ENCODE measurements around the gene GTF3C6. TPM values are rescaled to one million over a fixed set of nuclear protein-coding genes. Genes with fewer than 3 reads are reported as not detected.
"Not testable (repeated sequence)": the region's sequence is repeated elsewhere in the genome, so short reads cannot be mapped to it uniquely, and the experiment has no call there.

GTF3C6 gene
- total RNA-seq, 2 experiments from 2014 or later, result 87.5 to 89.9 TPM

GRCh38 chr6:110953633-110954303, 4.7 kb upstream of the GTF3C6 start:
- Mint-ChIP-seq H3K4me3 (no peak overlapping the region), H3K9me3 (no peaks in the 10 kb centered on the region), H3K4me1 (ENCODE audit: low read depth) (peaks cover 6% of the 10 kb centered on the region), H3K27me3 (no peaks in the 10 kb centered on the region), H3K36me3 (ENCODE audit: low read depth) (peaks cover 2% of the 10 kb centered on the region), H3K27ac (no peak overlapping the region)
- no peak for DNase-seq
- no peak for TF ChIP-seq CTCF (IDR thresholded peaks at IDR 0.05)
- POLR2A ChIA-PET, result interaction anchor here (0.8 kb wide), 1 partner anchor 292 kb away, joined by 3 read pairs; no protein-coding TSS in a partner anchor
- CTCF ChIA-PET, result interaction anchor here (0.7 to 1.0 kb wide), 2 partner anchors 204 to 272 kb away, joined by 3 read pairs; no protein-coding TSS in a partner anchor
- intact Hi-C loops (cut with micrococcal nuclease), result no loop called here
- ATAC-seq, result no peak

- no peak for TF ChIP-seq CTCF (IDR thresholded peaks at IDR 0.05)
- POLR2A ChIA-PET, result interaction anchor here (0.8 to 1.7 kb wide), 3 partner anchors 15 to 86 kb away, joined by 3 to 15 read pairs (median 6); partner anchors contain the start of genes AMD1 and RPF2
- H3K36me3 Mint-ChIP-seq (ENCODE audit: low read depth), result peaks cover 32% of the 10 kb centered on the region
- CTCF ChIA-PET, result interaction anchor here (0.9 kb wide), 1 partner anchor 278 kb away, joined by 3 read pairs; no protein-coding TSS in a partner anchor
- H3K4me3 Mint-ChIP-seq, result peak overlapping the region; percentile 93
- DNase-seq (no peak), ATAC-seq (no peak)
- H3K27me3 Mint-ChIP-seq, result no peaks in the 10 kb centered on the region
- intact Hi-C loops (cut with micrococcal nuclease), result no loop called here
- peak overlapping the region; percentile 43 for H3K27ac Mint-ChIP-seq
- H3K4me1 Mint-ChIP-seq (ENCODE audit: low read depth), result peaks cover 15% of the 10 kb centered on the region
- no peaks in the 10 kb centered on the region for H3K9me3 Mint-ChIP-seq
Measured at GRCh38 chr6:110960014-110960390, 1.5 kb downstream of the GTF3C6 start.

- CTCF ChIA-PET, result not testable (repeated sequence)
Measured at GRCh38 chr6:110962636-110963035, 4.1 kb downstream of the GTF3C6 start.

GRCh38 chr6:110965629-110966229, 7.2 kb downstream of the GTF3C6 start:
- Mint-ChIP-seq H3K4me1 (ENCODE audit: low read depth) (peaks cover 3% of the 10 kb centered on the region), H3K36me3 (ENCODE audit: low read depth) (peaks cover 52% of the 10 kb centered on the region), H3K27me3 (no peaks in the 10 kb centered on the region), H3K27ac (no peak overlapping the region), H3K9me3 (no peaks in the 10 kb centered on the region), H3K4me3 (no peak overlapping the region)
- intact Hi-C loops (cut with micrococcal nuclease), result no loop called here
- ATAC-seq (no peak), DNase-seq (no peak)
- ChIA-PET POLR2A (interaction anchor here (0.9 kb wide), 1 partner anchor 14 kb away, joined by 3 read pairs; no protein-coding TSS in a partner anchor), CTCF (interaction anchor here (1.5 kb wide), 1 partner anchor 283 kb away, joined by 6 read pairs; no protein-coding TSS in a partner anchor)
- no peak for TF ChIP-seq CTCF (IDR thresholded peaks at IDR 0.05)

More at GRCh38 chr6:110962636-110963035, 4.1 kb downstream of the GTF3C6 start:
- H3K27me3 Mint-ChIP-seq; intact Hi-C loops (cut with micrococcal nuclease); H3K27ac Mint-ChIP-seq; H3K9me3 Mint-ChIP-seq; H3K4me3 Mint-ChIP-seq; DNase-seq; POLR2A ChIA-PET; ATAC-seq: not testable (repeated sequence)
- H3K4me1 Mint-ChIP-seq (ENCODE audit: low read depth), result peaks cover 13% of the 10 kb centered on the region
- H3K36me3 Mint-ChIP-seq (ENCODE audit: low read depth), result peaks cover 52% of the 10 kb centered on the region

GRCh38 chr6:110968661-110969060, 10.2 kb downstream of the GTF3C6 start:
- DNase-seq; H3K9me3 Mint-ChIP-seq; H3K4me3 Mint-ChIP-seq; H3K27ac Mint-ChIP-seq; ATAC-seq; H3K27me3 Mint-ChIP-seq; CTCF ChIA-PET; H3K4me1 Mint-ChIP-seq (ENCODE audit: low read depth); intact Hi-C loops (cut with micrococcal nuclease): not testable (repeated sequence)
- H3K36me3 Mint-ChIP-seq (ENCODE audit: low read depth), result peaks cover 34% of the 10 kb centered on the region
- POLR2A ChIA-PET, result interaction anchor here (2.3 kb wide), 1 partner anchor 10 kb away, joined by 12 read pairs; the partner anchor contains the start of gene GTF3C6
